NCI-H226 (cell line): Measurements from ENCODE around the gene SLC39A2.
"Not testable (repeated sequence)": the region's sequence is repeated elsewhere in the genome, so short reads cannot be mapped to it uniquely, and the experiment has no call there.

ENCODE experiments used
- DNase-seq: peaks from one replicate; pipeline ENCODE4 v3.0.0-alpha.2; 2015

Gene SLC39A2, protein sequence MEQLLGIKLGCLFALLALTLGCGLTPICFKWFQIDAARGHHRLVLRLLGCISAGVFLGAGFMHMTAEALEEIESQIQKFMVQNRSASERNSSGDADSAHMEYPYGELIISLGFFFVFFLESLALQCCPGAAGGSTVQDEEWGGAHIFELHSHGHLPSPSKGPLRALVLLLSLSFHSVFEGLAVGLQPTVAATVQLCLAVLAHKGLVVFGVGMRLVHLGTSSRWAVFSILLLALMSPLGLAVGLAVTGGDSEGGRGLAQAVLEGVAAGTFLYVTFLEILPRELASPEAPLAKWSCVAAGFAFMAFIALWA

GRCh38 chr14:20998674-20999366 is at the start of gene SLC39A2:
TSS of gene SLC39A2 (plus strand) at chr14:20999293. CDS start at chr14:20999447, 154 bp downstream.
- peak; percentile 61 for DNase-seq

DNA sequence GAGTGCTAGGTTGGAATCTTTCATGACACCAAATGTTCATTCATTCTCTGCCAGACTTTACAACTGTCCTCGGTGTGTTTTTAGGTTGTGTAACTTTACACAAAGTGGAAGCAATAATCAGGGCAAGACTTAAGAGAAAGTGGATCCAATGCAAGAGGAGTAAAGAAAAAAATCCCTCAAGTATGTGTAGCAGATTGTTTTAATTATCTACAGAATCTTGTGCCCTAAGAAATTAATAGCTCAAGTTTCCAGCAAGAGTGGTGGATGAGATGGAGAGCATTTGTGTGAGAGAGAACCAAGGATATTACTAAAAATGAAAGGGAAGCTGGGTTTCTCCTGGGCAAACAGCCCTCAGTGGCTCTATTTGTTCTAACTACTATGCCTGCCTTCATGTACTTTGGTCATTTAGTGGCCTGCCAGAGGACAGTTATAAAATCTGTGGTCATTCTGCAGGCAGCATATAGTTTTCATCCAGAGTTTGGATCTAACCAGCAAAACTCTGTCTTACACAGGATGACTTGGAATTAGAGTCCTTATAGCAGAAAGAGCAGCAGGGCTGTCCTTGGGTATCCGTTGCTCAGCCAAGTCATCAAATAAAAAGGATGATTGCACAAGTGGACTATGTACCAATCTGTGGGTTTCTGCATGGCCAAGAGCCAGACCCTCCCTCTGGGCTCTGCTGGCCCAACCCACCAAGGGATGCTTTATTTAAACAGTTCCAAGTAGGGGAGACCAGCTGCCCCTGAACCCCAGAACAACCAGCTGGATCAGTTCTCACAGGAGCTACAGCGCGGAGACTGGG is 44.2 kb upstream of the SLC39A2 start, which contains the start of gene RNASE2:
TSS of gene RNASE2 (plus strand) at position 752 of the 802 bp plus-strand sequence. CDS start 285 bp downstream, outside the sequence.
- DNase-seq, result not testable (repeated sequence)

GRCh38 chr14:20955538-20955873 is 43.6 kb upstream of the SLC39A2 start:
- not testable (repeated sequence) for DNase-seq

GRCh38 chr14:20956376-20956976 is 42.6 kb upstream of the SLC39A2 start:
- no peak for DNase-seq

DNA sequence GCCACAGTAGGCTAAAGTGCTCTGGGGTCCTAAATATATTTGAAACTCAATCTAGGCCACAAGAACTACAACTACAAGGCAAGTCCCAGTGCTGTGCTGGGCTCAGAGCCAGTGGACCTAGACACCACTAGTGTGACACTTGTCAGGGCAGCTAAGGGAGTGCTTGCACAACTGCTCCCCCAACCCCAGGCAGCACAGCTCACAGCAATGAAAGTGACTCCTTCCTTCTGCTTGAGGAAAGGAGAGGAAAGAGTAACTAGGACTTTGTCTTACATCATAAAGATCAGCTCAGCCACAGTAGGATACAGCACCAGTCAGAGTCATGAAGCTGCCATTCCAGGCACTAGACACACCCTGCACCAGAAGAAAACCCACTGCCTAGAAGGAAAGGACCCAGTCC is 40.1 kb upstream of the SLC39A2 start:
- DNase-seq, result not testable (repeated sequence)

GRCh38 chr14:20969336-20969735 is 29.8 kb upstream of the SLC39A2 start:
- DNase-seq, result no peak

DNA sequence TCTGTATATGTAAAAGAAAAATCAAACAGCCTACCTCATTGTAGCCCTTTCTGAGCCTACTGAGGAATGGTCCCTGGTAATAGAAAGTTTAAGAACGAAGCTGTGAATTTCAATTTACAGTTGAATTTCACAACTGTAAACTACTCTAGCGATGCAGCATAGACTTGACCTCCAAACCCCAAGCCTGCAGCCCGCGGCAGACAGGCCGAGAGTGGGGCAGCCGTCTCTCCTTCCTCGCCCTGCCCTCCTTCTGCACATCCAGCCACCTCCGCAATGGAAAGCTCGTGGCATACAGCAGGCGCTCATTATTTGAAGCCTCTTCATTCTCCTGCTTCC is 28.5 kb upstream of the SLC39A2 start:
- no peak for DNase-seq

DNA sequence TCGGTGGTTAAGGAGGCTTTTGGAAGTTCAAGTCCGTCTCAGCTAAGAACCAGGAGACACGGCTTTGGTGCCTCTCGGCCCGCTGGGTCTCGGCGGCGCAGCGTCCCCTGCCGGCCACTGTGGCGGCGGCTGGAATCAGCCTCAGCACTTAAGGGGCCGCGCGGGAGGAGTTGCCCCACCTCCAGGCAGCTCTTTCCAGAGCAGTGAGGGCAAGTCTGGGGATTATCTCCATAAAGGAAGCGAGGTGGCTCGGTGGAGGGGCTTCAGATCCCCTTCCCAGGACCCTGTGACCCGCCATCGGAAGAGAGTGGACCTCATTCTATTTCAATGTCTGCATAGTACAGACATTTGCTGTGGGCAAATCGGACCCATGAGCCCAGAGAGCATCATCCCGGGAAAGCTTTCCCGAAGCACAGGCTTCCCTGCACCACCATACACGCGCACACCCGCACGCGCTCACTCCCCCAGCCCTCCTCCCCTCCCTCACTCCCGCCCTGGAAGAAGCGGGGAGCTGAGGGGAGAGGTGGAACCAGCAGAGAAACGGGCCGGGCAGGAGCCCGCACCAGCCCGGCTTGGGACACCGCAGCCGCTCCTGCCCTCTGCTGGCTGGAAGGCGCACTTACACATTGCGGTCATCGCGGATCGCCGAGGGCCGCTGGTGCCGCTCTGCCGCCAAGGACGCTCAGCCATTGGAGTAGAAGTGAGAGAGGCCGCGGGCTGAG is 27.9 kb upstream of the SLC39A2 start:
- DNase-seq, result peak; percentile 80

DNA sequence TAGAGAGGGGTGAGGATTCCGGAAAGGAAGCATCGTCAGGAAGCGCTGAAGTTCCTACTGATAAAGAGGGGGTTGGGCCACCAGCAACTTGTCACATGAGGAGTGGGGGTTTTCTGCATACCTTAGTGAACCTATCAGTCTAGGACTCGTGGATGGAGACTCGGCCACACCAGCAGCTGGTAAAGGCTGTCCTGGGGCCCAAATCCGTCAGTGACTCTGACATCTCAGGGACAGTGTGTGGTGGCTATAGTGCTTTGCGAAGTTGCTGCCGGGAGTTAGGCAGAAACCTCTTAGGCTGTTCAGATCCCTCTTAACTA is 27.4 kb upstream of the SLC39A2 start:
- DNase-seq, result no peak

DNA sequence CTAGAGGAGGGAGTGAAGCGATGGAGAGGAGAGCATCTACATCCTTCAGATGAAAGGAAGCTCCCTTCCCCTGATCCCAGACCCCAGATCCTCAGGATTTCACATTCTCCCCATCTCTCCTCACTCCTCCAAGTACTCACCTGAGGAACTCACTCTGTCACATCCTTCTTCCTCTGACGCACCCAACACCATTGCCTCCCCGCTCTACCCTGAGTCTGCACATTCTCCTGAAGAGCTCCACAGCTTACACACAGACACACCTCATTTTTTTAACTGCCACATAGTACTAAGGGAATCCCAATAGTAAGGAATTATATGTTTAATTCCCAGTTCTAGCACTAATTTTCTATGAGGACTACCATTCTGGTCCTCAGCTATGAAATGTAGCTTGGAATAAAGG is 25.6 kb upstream of the SLC39A2 start:
- no peak for DNase-seq

GRCh38 chr14:20976291-20976690 is 22.8 kb upstream of the SLC39A2 start:
- DNase-seq, result no peak

- DNase-seq, result no peak
Observed at GRCh38 chr14:20978687-20979086, 20.4 kb upstream of the SLC39A2 start.

GRCh38 chr14:20980906-20981305 is 18.2 kb upstream of the SLC39A2 start:
- DNase-seq, result no peak

DNA sequence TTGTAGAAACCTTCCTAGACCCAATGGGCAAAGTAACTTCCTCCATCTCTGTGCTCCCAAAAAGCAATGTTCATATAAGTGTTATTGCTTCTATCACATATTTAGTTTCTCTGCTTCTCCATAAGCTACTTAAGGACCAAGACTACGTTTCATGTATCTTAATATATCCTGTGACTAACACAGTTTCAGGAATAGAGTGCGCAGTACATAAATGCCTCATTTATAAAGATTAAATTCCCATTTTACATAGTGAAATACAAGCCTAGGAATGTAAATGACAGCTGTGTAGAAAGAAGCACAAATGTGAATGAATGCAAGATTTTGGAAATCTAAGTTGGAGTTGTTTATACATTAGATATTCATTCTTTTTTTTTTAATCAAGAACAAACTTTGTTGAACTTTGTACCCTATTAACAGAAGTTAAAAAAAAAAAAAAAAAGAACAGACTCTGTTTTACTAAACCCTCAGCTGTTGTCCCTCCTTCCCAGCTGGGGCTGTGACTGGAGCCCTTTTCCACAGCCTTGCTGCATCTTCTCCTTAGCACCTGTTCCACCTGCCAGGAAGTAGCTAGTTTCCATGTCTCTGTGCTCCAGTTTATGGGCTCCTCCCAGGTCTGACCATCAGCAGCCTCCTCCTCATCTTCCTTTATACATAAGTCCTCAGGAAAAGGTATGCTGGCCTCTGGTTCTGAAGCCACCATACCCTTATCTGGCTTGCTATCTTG is 16.3 kb upstream of the SLC39A2 start:
- no peak for DNase-seq

GRCh38 chr14:20985650-20986049 is 13.4 kb upstream of the SLC39A2 start:
- DNase-seq, result not testable (repeated sequence)

- DNase-seq, result peak; percentile 90
Observed at GRCh38 chr14:20986811-20987210, 12.3 kb upstream of the SLC39A2 start.

- DNase-seq, result no peak
Observed at GRCh38 chr14:20988717-20989470, 10.2 kb upstream of the SLC39A2 start.

DNA sequence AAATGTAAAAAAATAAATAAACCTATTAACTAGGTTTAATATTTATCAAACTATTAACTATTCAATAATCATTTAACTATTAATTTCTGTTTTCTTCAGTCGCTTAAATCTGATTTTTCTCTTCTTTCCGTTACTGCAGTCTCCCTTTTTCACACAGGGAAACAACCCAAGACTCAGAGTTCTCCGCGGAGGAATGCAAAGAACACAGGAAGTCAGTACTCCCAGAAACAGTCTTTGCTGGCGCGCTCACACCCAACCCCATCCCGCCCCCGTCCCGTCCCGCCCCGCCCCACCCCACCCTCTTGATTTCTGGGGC is 9.7 kb upstream of the SLC39A2 start:
- DNase-seq, result no peak

DNA sequence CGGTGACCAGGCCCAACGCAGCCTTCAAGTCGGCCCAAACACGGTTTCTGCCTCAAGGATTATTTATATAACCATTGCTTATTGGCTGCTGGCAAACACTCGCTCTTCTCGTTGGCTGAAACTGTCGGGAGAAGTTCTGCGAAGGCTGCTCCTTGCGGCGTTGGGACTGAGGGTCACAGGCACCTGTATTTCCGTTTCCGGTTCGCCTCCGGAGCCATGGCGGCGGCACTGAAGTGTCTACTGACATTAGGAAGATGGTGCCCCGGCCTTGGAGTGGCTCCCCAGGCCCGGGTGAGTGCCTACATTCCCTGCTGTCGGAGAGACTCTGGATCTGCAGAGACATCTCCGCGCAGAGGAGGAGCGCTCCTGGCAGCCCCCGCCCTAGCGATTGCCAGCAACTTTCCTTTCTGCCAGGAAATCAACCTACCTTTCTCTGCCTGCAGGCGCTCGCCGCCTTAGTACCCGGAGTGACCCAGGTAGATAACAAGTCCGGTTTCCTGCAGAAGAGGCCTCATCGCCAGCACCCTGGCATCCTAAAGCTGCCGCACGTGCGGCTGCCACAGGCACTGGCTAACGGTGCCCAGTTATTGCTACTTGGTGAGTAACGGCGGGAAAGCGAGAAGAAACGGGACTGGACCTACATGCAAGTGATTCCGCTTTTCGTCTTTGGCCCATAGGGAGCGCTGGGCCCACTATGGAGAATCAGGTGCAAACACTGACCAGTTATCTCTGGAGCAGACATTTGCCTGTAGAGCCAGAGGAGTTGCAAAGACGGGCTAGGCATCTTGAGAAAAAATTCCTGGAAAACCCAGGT is 9.1 kb upstream of the SLC39A2 start, which contains the start of gene METTL17:
TSS of gene METTL17 (plus strand) at position 194 of the 814 bp plus-strand sequence. CDS start at position 217, 23 bp downstream.
- peak; percentile 98 for DNase-seq

DNA sequence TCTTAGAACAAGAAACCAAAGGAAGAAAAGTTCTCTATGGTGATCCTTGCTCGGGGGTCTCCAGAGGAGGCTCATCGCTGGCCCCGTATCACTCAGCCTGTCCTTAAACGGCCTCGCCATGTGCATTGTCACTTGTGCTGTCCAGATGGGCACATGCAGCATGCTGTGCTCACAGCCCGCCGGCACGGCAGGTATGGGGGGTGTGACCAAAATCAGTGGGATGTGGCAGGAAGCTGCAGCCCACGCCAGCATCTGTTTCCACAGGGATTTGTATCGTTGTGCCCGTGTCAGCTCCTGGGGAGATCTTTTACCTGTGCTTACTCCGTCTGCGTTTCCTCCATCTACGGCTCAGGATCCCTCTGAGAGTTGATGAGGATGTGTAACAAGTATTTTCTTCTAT is 2.6 kb upstream of the SLC39A2 start:
- DNase-seq, result no peak
